HG02763 (cell line): ENCODE data around the gene LHPP.

Experiments
- ATAC-seq: cut with Tn5 transposase; IDR thresholded peaks from one replicate; pipeline ENCODE4 v1.9.1; 2021; ENCODE audit warnings: mild to moderate bottlenecking, moderate library complexity; ENCODE audit not compliant: unreplicated experiment

The LHPP gene

GRCh38 chr10:124636271-124636995, 174.8 kb downstream of the LHPP start:
- no peak for ATAC-seq

DNA sequence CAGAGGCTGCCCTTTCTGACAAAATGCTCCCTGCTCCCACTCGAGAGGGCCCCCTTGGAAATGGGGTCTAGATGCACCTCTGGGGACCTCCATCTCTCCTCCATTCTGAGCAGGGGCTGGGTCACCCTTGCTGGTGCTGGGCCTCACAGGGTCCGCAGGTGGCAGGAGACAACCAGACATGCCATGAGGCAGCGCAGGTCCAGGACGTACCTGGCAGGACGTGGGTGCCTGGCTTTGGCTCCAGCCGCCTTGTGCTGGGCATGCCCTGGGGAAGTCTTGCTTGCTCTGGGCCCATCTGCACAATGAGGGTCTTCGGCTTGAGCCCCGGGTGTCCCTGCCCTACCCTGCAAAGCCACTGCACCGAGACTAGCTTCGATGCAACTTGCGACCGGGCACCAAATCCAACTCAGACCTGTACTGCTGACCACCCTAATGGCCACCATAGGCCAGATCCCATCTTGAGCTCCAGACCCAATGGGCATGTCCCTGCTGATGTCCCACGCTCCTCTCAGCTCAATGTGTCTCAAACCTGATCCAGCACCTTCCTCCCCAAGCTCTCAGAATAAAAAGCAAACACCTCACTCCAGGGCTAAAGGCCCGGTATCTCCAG, 175.6 kb downstream of the LHPP start:
- ATAC-seq = no peak

- ATAC-seq = no peak
These were observed 176.1 kb downstream of the LHPP start for GRCh38 chr10:124637746-124638145.

DNA sequence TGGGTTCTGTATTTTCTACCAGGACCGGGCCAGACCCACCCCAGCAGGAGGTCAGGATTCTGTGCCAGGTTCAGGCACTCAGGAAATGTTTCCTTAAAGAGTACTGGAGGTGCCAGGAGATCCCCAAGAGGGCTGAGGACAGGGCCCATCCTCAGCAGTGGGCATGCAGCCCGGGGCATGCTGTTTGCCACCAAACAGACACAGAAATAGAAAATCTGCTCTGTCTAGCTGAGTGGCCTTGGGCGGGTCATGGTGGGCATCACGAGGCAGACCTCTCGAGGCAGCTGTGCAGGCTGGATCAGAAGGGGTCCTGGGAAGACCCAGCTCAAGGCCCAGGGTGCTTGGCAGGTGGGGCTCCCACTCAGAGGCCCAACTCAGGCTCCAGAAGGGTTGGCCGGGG, 177.6 kb downstream of the LHPP start:
- no peak for ATAC-seq

- no peak for ATAC-seq
These were observed 178.0 kb downstream of the LHPP start for GRCh38 chr10:124639646-124640045.

DNA sequence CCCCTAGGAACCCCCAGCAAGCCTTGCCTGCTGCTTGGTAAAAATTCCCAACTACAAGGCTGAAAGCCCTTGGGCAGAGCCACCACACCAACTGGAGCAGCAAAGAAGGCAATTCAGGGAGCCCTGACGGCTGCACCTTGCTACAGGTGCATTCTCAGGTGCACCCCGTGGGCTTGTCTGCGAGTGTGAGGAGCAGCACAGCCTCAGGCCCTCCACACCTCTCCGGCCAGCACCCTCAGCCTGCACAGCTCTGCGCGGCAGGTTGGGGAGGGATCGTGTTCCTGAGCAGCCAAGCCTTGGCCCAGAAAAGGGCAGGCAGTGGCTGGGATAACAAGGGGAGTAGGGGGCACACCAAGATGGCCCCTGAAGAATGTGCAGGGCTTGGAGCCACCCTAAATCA, 178.4 kb downstream of the LHPP start:
- ATAC-seq = no peak

GRCh38 chr10:124640538-124641231, 179.1 kb downstream of the LHPP start:
- ATAC-seq = peak; percentile 43

GRCh38 chr10:124641282-124642087, 179.9 kb downstream of the LHPP start:
- ATAC-seq = peak; percentile 61

DNA sequence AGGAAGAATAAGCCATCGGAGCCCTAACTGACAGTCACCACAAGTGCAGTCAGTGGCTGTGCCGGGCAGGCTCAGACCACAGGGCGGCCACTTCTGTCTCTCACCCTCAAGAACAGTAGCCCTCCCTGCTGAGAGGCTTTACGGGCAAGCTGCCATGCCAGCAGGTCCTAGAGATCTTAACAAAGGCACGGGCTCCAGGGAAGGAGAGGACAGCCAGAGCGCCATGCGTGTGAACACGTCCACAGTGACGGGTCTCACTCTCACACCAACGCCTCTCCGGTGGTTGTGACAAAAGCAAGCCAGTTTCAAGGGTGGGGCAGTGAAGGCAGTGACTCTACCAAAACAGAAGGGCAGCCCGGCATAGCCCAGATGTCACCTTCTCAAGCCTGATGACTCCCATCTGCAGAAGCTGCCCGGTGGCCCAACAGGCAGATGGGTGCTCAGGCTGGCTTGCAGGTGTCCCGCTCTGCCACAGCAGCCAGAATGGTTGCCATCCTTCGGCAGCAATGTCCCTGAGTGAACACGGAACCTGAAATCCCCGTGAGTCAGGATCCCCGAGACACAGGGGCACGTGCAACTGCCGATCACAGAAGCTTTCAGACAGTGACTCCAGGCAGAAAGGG, 180.6 kb downstream of the LHPP start:
- no peak for ATAC-seq

DNA sequence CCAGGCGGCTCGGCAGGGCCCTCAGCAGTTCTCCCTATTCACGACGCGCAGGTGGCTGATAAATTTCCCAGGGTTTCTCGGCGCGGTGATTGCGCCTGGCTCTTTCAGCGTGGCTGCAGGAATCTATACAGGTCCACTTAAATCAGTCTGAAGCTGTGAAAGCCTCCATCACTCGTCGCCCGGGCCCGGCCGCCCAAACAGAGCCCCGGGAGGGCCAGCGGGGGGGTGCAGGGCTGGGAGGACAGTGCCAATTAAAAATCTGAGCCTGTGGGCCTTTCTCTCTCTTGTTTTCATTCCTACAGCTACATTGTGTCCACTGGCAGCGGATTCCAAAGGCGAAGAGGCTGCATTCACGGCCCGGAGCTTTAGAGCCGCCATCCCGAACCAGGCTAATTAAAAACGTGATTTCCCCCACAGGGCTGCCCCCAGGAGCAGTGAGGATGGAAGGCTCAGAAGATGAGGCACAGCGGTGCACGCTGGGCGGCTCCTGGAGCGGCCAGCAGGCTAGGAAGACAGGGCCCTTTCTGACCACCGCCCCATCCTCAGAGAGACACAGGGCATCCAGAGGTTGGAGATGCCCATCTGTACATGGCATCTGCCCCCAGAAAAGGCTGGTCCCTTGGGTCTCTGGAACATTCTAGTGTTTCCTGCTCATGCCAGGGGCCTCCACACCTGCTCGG, 181.8 kb downstream of the LHPP start:
- ATAC-seq = no peak

GRCh38 chr10:124644236-124644635, 182.6 kb downstream of the LHPP start:
- no peak for ATAC-seq

DNA sequence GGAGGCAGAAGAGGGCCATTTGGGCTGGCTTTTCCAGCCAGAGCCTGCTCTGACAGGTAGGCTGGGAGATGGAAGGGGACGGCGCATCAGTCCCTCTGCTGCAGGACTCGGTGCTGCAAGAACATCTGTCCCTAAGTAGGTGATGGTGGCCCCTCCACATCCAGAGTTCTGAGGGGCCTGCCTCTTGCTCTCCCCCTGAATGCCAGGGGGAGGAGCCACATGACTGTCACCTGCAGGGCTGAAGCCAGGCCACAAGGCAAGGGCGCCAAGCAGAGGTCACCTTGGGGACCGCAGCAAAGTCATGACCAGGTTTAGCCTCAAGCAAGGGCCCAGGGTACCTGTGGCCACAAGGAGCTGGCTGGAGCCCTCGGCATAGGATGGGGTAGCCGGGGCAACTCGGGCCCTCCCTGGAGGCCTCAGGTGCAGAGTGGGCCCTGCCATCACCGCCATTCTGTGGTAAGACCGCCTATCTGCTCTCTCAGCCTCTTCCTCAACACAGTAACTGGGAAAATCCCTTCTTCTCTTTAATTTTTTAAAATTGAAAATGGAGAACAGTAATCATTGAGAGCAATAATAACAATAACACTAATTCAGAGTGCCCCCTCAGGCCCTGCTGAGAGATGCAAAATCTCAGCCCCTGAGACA, 183.3 kb downstream of the LHPP start:
- no peak for ATAC-seq

GRCh38 chr10:124645467-124646095, 184.0 kb downstream of the LHPP start:
- ATAC-seq = no peak

DNA sequence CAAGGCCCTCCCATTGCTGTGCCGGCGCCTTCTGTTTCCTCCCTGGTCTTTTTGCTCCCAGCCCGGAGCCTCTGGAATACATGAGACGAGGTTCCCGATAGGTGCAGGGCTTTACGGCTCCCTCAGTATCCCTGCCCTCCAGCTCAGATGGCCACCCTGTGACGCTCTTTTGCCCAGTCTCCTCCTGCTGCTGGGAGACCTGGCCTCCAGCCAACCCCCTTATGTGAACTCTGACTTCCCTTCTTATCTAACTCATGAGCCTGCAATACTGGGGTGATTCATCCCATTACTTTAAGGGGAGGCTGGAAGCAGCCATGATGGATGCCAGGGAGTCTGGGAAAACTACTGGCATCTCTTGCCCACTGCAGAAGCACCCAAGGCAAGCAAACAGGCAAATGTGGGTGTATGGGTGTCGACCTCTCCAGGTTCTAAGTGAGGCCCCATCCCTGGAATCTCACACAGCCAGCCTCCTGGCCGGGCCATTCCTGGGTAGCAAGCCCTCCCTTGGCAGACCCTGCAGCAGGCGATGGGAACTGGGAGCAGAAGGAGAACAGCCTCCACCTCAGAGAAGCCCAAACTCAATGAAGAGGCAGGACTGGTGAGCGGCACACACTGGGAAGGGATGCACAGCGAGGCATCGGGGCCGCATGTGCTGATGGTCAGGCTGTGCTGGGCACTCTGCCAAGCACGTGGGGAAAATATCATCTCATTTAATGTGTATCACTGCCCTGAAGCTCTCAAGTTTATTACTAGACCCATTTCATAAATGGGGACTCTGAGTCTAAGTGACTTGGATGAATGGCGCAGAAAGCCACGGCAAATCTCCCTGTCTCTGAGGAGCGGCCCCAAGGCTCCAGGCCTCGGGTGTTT, 185.1 kb downstream of the LHPP start:
- no peak for ATAC-seq

GRCh38 chr10:124647421-124648130, 186.0 kb downstream of the LHPP start:
- no peak for ATAC-seq

DNA sequence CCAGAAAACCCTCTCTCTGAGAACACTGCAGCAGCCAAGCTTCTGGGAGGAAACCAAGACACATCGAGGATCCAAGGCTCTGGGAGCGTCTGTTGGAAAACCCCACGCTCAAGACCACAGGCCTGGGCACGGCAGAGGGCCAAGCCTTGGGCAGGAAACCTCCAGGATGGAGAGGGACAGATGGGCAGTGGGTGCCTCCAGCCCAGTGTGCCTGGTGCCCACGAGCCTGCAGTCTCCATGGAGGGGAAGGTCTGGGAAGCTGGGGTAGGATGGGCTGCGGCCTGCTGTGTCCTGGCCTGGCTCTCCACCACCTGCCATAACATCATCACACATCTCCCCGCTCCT, 186.5 kb downstream of the LHPP start:
- no peak for ATAC-seq

- ATAC-seq = no peak
These were observed 187.1 kb downstream of the LHPP start for GRCh38 chr10:124648738-124649137.

- ATAC-seq = no peak
These were observed 187.6 kb downstream of the LHPP start for GRCh38 chr10:124649214-124649613.
